ENCODE measurements around the gene SP1. TPM values are rescaled to one million over a fixed set of nuclear protein-coding genes. Genes with fewer than 3 reads are reported as not detected.
A peak's percentile ranks its signal among the peaks of the same experiment; 100 is the strongest.

The SP1 gene
- total and polyA plus RNA-seq, 9 of the 15 experiments (the other 6 are each of a cell fraction or from before 2014, with no cell fraction given), result 8.0 to 65.5 (median 41.6) TPM

- TF ChIP-seq PHTF2 (CRISPR knock-in tag; IDR thresholded peaks at IDR 0.05) (no peak), NFIX (CRISPR knock-in tag; IDR thresholded peaks at IDR 0.05; ENCODE audit: low read depth) (no peak), CHD7 (IDR thresholded peaks at IDR 0.05; ENCODE audit: low read depth, low read length) (no peak), ZKSCAN8 (CRISPR knock-in tag; IDR thresholded peaks at IDR 0.05) (no peak), CBFA2T2 (conservative IDR thresholded peaks at IDR 0.05) (peak; percentile 70), ZEB2 (IDR thresholded peaks at IDR 0.05) (no peak), TBP (optimal IDR thresholded peaks at IDR 0.05; ENCODE audit: low read depth, low read length) (no peak), RUNX1 (IDR thresholded peaks at IDR 0.05; ENCODE audit: low read depth) (no peak), ZBTB17 (CRISPR knock-in tag; IDR thresholded peaks at IDR 0.05) (no peak), ASH1L (IDR thresholded peaks at IDR 0.05; ENCODE audit: borderline replicate concordance, low read depth, partially characterized antibody) (no peak), THAP12 (CRISPR knock-in tag; IDR thresholded peaks at IDR 0.05) (no peak), GMEB1 (CRISPR knock-in tag; IDR thresholded peaks at IDR 0.05) (no peak), SMC3 (conservative IDR thresholded peaks at IDR 0.05; ENCODE audit: insufficient read depth, low read depth, low read length) (no peak), PRMT5 (CRISPR knock-in tag; IDR thresholded peaks at IDR 0.05) (no peak)
Measured at GRCh38 chr12:53365245-53365904, 14.6 kb upstream of the SP1 start (continued).
